Activated B cell treated with CpG ODN at 0.5 μM for 24 hours (primary cell): ENCODE results near the gene TLX2. TPM values are rescaled to one million over a fixed set of nuclear protein-coding genes. Genes with fewer than 3 reads are reported as not detected.

Experiments
- ATAC-seq: fragments of 200-7000 bp; cut with Tn5 transposase; one replicate; pipeline ENCODE4 v1.10.0; 2021; ENCODE audit warnings: low read depth, mild to moderate bottlenecking, moderate library complexity
- CTCF ChIA-PET: fragments of 350-600 bp; sonication (Branson Sonifier 250); formaldehyde crosslinking; loops from one replicate; lab custom pipeline; 2021; ENCODE audit warnings: antibody characterized with exemption; lab: Charles Lee
- POLR2A ChIA-PET: fragments of 350-600 bp; sonication (Branson Sonifier 250); formaldehyde crosslinking; loops from one replicate; lab custom pipeline; 2021; ENCODE audit warnings: antibody characterized with exemption; lab: Charles Lee
- DNase-seq: peaks from one replicate; pipeline ENCODE4 v3.0.0; 2022
- H3K27ac Mint-ChIP-seq: one replicate; pipeline ENCODE4 v1.8.0; 2020; ENCODE audit warnings: mixed read lengths
- H3K27me3 Mint-ChIP-seq: one replicate; pipeline ENCODE4 v1.8.0; 2021; ENCODE audit warnings: mixed read lengths
- H3K36me3 Mint-ChIP-seq: one replicate; pipeline ENCODE4 v1.8.0; 2021; ENCODE audit warnings: low read depth, mixed read lengths
- H3K4me1 Mint-ChIP-seq: one replicate; pipeline ENCODE4 v1.8.0; 2021; ENCODE audit warnings: mixed read lengths
- H3K4me3 Mint-ChIP-seq: one replicate; pipeline ENCODE4 v1.8.0; 2020; ENCODE audit warnings: mild to moderate bottlenecking, mixed read lengths
- H3K9me3 Mint-ChIP-seq: one replicate; pipeline ENCODE4 v1.8.0; 2020; ENCODE audit warnings: mixed read lengths
- intact Hi-C: fragments of 100-400 bp; cut with micrococcal nuclease; formaldehyde crosslinking; loops from one replicate; pipeline ENCODE4 v1.15.1; 2024
- total RNA-seq: library from RNA; stranded (reverse); gene quantifications from 2 replicates; pipeline ENCODE4 v1.2.3, GENCODE V29; 2022
- TF ChIP-seq, protein P1 (sequence below): fragments of 200-600 bp; IDR thresholded peaks from one replicate; pipeline ENCODE4 v1.8.0; 2022; ENCODE audit warnings: antibody characterized with exemption, mild to moderate bottlenecking

Gene TLX2
- total RNA-seq, 1 donor from 2014 or later, result not detected

DNA sequence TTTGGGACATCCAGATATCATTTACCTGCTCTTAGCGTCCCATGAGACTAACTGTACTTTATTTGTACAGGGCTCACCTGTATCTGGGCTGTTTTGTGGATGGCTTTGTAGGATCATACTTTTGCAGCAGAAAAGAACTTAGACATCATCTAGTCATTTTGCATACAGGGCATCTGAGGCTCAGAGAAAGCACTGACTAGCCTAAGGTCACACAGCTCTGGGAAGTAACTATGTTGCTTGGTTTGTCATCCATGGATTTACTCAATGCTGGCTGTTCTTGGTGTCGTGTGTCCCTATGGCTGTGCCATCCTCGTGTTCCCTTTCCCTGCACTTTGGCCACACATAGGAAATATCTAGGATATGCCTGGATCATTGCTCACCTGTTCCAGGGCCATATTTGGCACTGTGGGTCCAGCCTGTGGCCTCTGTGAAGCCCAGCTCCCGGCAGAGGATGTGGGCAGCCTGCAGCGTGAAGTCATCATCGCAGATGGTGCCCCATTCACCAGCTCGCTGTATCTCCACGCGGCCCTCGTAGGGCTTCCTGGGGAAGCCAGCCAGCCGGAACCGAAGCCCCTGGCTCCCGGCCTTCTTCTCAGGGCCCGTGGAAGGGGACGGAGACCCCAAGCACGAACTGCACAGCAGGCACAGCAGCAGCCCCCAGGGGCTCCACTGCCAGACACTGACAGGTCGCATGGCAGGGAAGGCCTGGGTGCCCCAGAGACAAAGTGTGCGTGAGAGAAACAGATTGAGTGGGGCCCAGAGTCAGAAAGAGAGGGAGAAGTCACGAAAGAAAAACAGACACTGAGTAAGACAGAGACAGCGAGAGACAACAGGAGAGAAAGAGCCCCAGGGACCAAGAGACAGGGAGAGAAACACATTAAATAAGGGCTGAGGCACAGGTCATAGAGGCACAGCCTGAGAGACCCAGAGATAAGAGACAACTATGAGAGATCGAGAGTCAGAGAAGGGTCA is 38.0 kb downstream of the TLX2 start:
- peak overlapping the region; percentile 42 for H3K4me3 Mint-ChIP-seq
- POLR2A ChIA-PET, result interaction anchor here (0.6 to 2.3 kb wide), 5 partner anchors 13 to 45 kb away, joined by 3 to 8 read pairs (median 4); partner anchors contain the start of genes AUP1 and HTRA2
- H3K36me3 Mint-ChIP-seq, result peaks cover 14% of the 10 kb centered on the region
- H3K27ac Mint-ChIP-seq, result peak overlapping the region; percentile 48
- no peak for DNase-seq
- ATAC-seq, result no peak
- peaks cover 17% of the 10 kb centered on the region for H3K27me3 Mint-ChIP-seq
- peaks cover 39% of the 10 kb centered on the region for H3K4me1 Mint-ChIP-seq
- CTCF ChIA-PET, result interaction anchor here (0.6 kb wide), 1 partner anchor 19 kb away, joined by 3 read pairs; no protein-coding TSS in a partner anchor
- intact Hi-C loops, result no loop called here
- TF ChIP-seq, protein P1, sequence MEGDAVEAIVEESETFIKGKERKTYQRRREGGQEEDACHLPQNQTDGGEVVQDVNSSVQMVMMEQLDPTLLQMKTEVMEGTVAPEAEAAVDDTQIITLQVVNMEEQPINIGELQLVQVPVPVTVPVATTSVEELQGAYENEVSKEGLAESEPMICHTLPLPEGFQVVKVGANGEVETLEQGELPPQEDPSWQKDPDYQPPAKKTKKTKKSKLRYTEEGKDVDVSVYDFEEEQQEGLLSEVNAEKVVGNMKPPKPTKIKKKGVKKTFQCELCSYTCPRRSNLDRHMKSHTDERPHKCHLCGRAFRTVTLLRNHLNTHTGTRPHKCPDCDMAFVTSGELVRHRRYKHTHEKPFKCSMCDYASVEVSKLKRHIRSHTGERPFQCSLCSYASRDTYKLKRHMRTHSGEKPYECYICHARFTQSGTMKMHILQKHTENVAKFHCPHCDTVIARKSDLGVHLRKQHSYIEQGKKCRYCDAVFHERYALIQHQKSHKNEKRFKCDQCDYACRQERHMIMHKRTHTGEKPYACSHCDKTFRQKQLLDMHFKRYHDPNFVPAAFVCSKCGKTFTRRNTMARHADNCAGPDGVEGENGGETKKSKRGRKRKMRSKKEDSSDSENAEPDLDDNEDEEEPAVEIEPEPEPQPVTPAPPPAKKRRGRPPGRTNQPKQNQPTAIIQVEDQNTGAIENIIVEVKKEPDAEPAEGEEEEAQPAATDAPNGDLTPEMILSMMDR, result no peak
- H3K9me3 Mint-ChIP-seq, result no peaks in the 10 kb centered on the region

DNA sequence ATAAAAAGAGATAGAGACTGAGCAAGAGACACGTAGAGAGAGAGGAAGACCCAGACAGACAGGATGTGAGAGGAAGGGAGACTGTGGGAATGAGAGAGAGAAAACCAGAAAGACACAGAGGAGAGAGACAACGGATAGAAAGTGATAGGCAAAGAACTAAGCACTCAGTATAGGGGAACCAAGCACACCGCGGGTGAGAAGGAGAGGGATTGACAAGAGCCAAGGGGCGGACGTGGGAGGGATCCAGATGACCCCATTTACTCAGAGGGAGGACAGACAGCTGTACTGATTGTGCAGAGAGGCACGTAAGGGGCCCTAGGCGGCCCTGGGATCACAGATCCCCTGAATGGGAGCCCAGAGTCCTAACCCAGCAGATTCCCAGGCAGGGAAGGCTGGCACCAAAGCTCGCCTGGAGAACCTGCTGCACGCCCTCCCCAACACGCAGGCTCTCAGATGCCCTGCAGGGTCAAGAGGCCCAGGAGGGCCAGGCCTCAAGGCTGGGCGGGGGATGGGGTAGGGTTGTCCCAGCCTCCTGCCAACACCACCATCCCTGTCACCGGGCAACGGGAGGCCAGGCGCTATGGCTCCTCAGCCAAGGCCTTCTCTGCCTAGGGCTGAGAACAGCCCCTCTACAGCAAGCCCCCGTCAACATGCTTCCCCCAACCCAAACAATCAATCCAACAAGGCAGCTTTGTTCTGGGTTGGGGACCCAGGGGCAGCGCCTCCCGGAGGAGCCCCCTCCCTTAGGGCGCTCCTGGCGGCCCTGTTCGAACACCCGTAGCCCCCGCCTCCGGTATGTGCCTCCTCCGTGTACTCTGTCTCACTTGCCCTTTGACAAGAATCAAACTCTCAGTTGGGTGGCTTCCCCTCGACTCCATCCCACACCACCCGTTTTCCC is 38.9 kb downstream of the TLX2 start:
- H3K9me3 Mint-ChIP-seq, result no peaks in the 10 kb centered on the region
- H3K4me3 Mint-ChIP-seq, result peak overlapping the region; percentile 77
- H3K27me3 Mint-ChIP-seq, result peaks cover 10% of the 10 kb centered on the region
- DNase-seq (no peak), ATAC-seq (no peak)
- intact Hi-C loops, result no loop called here
- ChIA-PET POLR2A (interaction anchor here (0.6 to 2.3 kb wide), 6 partner anchors 14 to 84 kb away, joined by 3 to 10 read pairs (median 4); partner anchors contain the start of genes AUP1, HTRA2, MRPL53 and TTC31), CTCF (no interaction called here)
- peaks cover 37% of the 10 kb centered on the region for H3K4me1 Mint-ChIP-seq
- H3K36me3 Mint-ChIP-seq, result peaks cover 16% of the 10 kb centered on the region
- TF ChIP-seq, protein P1, result no peak
- H3K27ac Mint-ChIP-seq, result peak overlapping the region; percentile 72

DNA sequence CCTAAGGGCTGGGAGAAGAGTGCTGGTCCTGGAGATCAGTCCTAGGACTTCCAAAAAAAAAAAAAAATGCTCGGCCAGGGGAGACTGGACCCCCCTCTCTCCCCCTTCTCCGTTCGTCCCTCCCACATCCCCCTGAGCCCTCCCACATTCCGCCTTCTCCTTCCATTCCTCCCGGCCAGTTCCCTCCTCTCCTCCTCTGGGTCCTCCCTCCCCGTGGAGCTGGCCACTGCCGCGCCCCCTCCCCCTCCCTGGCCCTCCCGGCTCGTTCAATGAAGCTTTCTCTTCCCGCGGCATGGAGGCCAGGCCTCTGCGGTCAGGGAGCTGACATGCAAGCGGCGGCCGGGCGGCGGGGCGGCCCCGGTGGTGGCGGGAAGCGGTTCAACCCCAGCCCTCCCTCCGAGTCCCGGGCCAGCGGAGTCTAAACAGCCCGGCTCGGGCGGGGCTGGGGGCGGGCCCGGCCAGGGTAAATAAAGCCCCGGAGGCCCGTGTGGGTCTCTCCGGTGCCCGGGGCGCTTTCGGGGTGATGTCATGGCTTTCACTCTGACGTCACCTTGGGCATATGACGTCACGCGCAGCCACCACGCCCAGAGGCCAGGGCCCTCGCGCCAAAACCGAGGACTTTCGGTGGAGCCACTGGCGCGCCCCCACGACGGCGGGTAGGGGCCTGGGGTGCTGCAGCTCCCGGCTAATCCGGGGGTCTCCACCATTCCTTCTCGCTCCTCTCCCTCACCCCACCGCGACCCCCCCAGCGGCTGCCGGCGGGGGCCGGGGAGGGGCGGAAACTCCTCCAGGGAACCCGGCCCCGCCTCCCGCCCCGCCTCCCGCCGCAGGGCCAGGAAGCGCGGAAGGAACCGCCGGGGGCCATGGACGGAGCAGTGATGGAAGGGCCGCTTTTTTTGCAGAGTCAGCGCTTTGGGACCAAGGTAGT is 39.9 kb downstream of the TLX2 start, which contains the start of the genes DOK1 and LOXL3:
TSS of gene DOK1 (plus strand) at position 829 of the 928 bp plus-strand sequence. CDS start at position 864, 35 bp downstream.
TSS of gene LOXL3 (minus strand) at position 51 of the 928 bp plus-strand sequence. CDS start 1,308 bp downstream, outside the sequence.
- peaks cover 16% of the 10 kb centered on the region for H3K36me3 Mint-ChIP-seq
- DNase-seq (peak; percentile 83), ATAC-seq (peak; percentile 81)
- H3K27ac Mint-ChIP-seq, result peak within 1 kb of the TSS; percentile 90
- peaks cover 7% of the 10 kb centered on the region for H3K27me3 Mint-ChIP-seq
- ChIA-PET CTCF (interaction anchor here (1.3 kb wide), 1 partner anchor 34 kb away, joined by 6 read pairs; no protein-coding TSS in a partner anchor), POLR2A (interaction anchor here (0.6 to 2.3 kb wide), 16 partner anchors 14 to 1377 kb away, joined by 3 to 11 read pairs (median 6); partner anchors contain the start of genes AUP1, HTRA2, MRPL53 and TTC31)
- TF ChIP-seq, protein P1, result no peak
- peaks cover 32% of the 10 kb centered on the region for H3K4me1 Mint-ChIP-seq
- H3K4me3 Mint-ChIP-seq, result peak within 1 kb of the TSS; percentile 97
- H3K9me3 Mint-ChIP-seq, result no peaks in the 10 kb centered on the region
- intact Hi-C loops, result loop anchor here (1.0 to 2.0 kb wide), 4 partner anchors 25 to 71 kb away; partner anchors contain the start of genes AUP1, HTRA2, PCGF1 and TTC31
